H1 (cell line): ENCODE measurements around the gene ECI2.
"Not testable (repeated sequence)": the region's sequence is repeated elsewhere in the genome, so short reads cannot be mapped to it uniquely, and the experiment has no call there.

Experiments used
- CEBPB ChIP-seq: IDR thresholded peaks from 2 replicates; pipeline ENCODE4 v1.6.1; 2012; ENCODE audit warnings: low read depth, low read length
- EP300 ChIP-seq, 2 experiments: IDR thresholded peaks; 1 replicate in 1 of 2; 2 replicates in 1 of 2; pipeline ENCODE4 v1.6.1; 2011 to 2012; ENCODE audit warnings: low read depth in 2 of 2, low read length in 2 of 2, mild to moderate bottlenecking in 2 of 2, borderline replicate concordance in 1 of 2, inconsistent platforms in 1 of 2, moderate library complexity in 1 of 2
- FOSL1 ChIP-seq: IDR thresholded peaks from 2 replicates; pipeline ENCODE4 v1.6.1; 2011; ENCODE audit warnings: mild to moderate bottlenecking, low read depth, low read length, moderate library complexity; ENCODE audit not compliant: insufficient read depth
- POLR2A ChIP-seq, 2 experiments: IDR thresholded peaks; 1 replicate in 1 of 2; 2 replicates in 1 of 2; pipeline ENCODE4 v1.6.1; 2011; ENCODE audit warnings: low read depth in 2 of 2, low read length in 2 of 2, mild to moderate bottlenecking in 2 of 2; ENCODE audit errors: control extremely low read depth in 1 of 2
- RFX5 ChIP-seq: IDR thresholded peaks from 2 replicates; pipeline ENCODE4 v1.6.1; 2011; ENCODE audit warnings: low read depth, low read length, improper control_type of control experiment, borderline replicate concordance
- SIRT6 ChIP-seq: IDR thresholded peaks from one replicate; pipeline ENCODE4 v1.7.1; 2012; ENCODE audit warnings: low read length, inconsistent platforms
- TF ChIP-seq, protein P1 (sequence below), 3 experiments: IDR thresholded peaks; 1 replicate in 2 of 3; 2 replicates in 1 of 3; pipeline versions ENCODE4 v1.5.1 to v1.6.1; 2011; ENCODE audit warnings: low read length in 3 of 3, mild to moderate bottlenecking in 3 of 3, inconsistent platforms in 2 of 3, low read depth in 1 of 3, moderate library complexity in 1 of 3; ENCODE audit not compliant: insufficient read depth in 1 of 3; ENCODE audit errors: control extremely low read depth in 1 of 3

DNA sequence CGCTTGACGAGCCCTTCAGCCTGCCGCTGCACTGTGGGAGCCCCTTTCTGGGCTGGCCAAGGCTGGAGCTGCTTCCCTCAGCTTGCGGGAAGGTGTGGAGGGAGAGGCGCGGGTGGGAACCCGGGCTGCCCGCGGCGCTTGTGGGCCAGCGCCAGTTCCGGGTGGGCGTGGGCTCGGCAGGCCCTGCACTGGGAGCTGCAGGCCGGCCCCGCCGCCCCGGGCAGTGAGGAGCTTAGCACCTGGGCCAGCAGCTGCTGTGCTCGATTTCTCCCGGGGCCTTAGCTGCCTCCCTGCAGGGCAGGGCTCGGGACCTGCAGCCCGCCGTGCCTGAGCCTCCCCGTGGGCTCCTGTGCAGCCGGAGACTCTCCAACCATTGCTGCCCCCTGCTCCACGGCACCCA lies 45.3 kb downstream of the ECI2 start:
- TF ChIP-seq SIRT6; RFX5; CEBPB; EP300 (IDR thresholded peaks at IDR 0.05; ENCODE audit: borderline replicate concordance in 1 of 2, low read depth in 2 of 2, low read length in 2 of 2); POLR2A (IDR thresholded peaks at IDR 0.05; ENCODE audit: control extremely low read depth in 1 of 2, low read depth in 2 of 2, low read length in 2 of 2); FOSL1: not testable (repeated sequence)
- TF ChIP-seq, protein P1, sequence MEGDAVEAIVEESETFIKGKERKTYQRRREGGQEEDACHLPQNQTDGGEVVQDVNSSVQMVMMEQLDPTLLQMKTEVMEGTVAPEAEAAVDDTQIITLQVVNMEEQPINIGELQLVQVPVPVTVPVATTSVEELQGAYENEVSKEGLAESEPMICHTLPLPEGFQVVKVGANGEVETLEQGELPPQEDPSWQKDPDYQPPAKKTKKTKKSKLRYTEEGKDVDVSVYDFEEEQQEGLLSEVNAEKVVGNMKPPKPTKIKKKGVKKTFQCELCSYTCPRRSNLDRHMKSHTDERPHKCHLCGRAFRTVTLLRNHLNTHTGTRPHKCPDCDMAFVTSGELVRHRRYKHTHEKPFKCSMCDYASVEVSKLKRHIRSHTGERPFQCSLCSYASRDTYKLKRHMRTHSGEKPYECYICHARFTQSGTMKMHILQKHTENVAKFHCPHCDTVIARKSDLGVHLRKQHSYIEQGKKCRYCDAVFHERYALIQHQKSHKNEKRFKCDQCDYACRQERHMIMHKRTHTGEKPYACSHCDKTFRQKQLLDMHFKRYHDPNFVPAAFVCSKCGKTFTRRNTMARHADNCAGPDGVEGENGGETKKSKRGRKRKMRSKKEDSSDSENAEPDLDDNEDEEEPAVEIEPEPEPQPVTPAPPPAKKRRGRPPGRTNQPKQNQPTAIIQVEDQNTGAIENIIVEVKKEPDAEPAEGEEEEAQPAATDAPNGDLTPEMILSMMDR (IDR thresholded peaks at IDR 0.05; ENCODE audit: control extremely low read depth in 1 of 3, insufficient read depth in 1 of 3, low read depth in 1 of 3, low read length in 3 of 3): not testable (repeated sequence)
